ENCODE measurements around the gene UBL4A. TPM values are rescaled to one million over a fixed set of nuclear protein-coding genes. Genes with fewer than 3 reads are reported as not detected.
"Not testable (repeated sequence)": the region's sequence is repeated elsewhere in the genome, so short reads cannot be mapped to it uniquely, and the experiment has no call there.

The UBL4A gene
- polyA plus RNA-seq, 2 of the 4 experiments (the other 2 are of a cell fraction) = 26.4 to 37.7 TPM

DNA sequence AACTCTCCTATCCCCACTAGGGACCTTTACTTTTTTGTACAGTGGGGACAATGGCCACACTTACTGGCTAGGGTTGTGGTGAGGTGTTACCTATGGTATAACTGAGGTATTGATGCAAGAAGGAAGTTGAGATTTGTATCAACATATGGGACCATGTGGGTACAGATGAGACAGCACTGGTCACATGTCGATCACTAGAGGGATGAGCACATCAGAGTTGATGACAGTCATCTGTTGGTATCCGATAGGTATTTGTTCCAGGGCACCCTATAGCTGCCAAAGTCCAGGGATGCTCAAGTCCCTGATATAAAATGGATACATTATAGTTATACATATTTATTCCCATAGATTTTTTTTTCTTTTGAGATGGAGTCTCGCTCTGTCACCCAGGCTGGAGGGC is 16.6 kb upstream of the UBL4A start:
- H3K4me3 ChIP-seq = no peak overlapping the region
- no peaks in the 10 kb centered on the region for H3K4me1 ChIP-seq
- ATAC-seq (peak; percentile 14 to 51; a peak in 2 of 6 replicates), DNase-seq (ENCODE audit: low read depth in 1 of 2, low spot score in 1 of 2) (no peak), FAIRE-seq (no peak)
- H3K27ac ChIP-seq = no peak overlapping the region
- no peaks in the 10 kb centered on the region for H3K9me3 ChIP-seq
- TF ChIP-seq SREBF2 (IDR thresholded peaks at IDR 0.05) = no peak
- TF ChIP-seq, protein P1, sequence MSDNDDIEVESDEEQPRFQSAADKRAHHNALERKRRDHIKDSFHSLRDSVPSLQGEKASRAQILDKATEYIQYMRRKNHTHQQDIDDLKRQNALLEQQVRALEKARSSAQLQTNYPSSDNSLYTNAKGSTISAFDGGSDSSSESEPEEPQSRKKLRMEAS (IDR thresholded peaks at IDR 0.05) = no peak
- TF ChIP-seq ZFP36 (IDR thresholded peaks at IDR 0.05; ENCODE audit: borderline replicate concordance, partially characterized antibody) = no peak
- TF ChIP-seq, protein P2, sequence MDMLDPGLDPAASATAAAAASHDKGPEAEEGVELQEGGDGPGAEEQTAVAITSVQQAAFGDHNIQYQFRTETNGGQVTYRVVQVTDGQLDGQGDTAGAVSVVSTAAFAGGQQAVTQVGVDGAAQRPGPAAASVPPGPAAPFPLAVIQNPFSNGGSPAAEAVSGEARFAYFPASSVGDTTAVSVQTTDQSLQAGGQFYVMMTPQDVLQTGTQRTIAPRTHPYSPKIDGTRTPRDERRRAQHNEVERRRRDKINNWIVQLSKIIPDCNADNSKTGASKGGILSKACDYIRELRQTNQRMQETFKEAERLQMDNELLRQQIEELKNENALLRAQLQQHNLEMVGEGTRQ (IDR thresholded peaks at IDR 0.05) = no peak
- TF ChIP-seq KDM1A (IDR thresholded peaks at IDR 0.05; ENCODE audit: low read depth) = no peak
- TF ChIP-seq FOSL2 (IDR thresholded peaks at IDR 0.05) = no peak
- no peak for TF ChIP-seq FOSL2 (CRISPR knock-in tag; IDR thresholded peaks at IDR 0.05)
- TF ChIP-seq NR3C1 (IDR thresholded peaks at IDR 0.05) = no peak
- TF ChIP-seq TFCP2L1 (CRISPR knock-in tag; IDR thresholded peaks at IDR 0.05) = no peak
- no peak for TF ChIP-seq POLR2AphosphoS2 (conservative IDR thresholded peaks at IDR 0.05; ENCODE audit: low read length)
- TF ChIP-seq, protein P3, sequence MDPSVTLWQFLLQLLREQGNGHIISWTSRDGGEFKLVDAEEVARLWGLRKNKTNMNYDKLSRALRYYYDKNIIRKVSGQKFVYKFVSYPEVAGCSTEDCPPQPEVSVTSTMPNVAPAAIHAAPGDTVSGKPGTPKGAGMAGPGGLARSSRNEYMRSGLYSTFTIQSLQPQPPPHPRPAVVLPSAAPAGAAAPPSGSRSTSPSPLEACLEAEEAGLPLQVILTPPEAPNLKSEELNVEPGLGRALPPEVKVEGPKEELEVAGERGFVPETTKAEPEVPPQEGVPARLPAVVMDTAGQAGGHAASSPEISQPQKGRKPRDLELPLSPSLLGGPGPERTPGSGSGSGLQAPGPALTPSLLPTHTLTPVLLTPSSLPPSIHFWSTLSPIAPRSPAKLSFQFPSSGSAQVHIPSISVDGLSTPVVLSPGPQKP (IDR thresholded peaks at IDR 0.05; ENCODE audit: low read depth, low read length) = no peak
- TF ChIP-seq NFE2L2 (conservative IDR thresholded peaks at IDR 0.05; ENCODE audit: low read length) = no peak
- no peak overlapping the region for H3K4me2 ChIP-seq
- WGBS (ENCODE audit: missing lambda C conversion rate) = 71% methylated on average over 3 of the region's 3 CpGs
- ChIA-PET POLR2A (no interaction called here), CTCF (interaction anchor here (2.1 kb wide), 1 partner anchor 11 kb away, joined by 7 read pairs; no protein-coding TSS in a partner anchor)

GRCh38 chrX:154502098-154502497 is 15.7 kb upstream of the UBL4A start:
- DNase-seq (ENCODE audit: low read depth in 1 of 2, low spot score in 1 of 2) (no peak), FAIRE-seq (no peak), ATAC-seq (no peak)
- Histone ChIP-seq H3K27ac (no peak overlapping the region), H3K9me3 (no peaks in the 10 kb centered on the region), H3K4me3 (no peak overlapping the region), H3K4me1 (no peaks in the 10 kb centered on the region), H3K4me2 (no peak overlapping the region)
- CTCF ChIA-PET = interaction anchor here (0.6 to 2.1 kb wide), 2 partner anchors 10 to 13 kb away, joined by 3 to 7 read pairs; no protein-coding TSS in a partner anchor
- TF ChIP-seq POLR2AphosphoS2 (conservative IDR thresholded peaks at IDR 0.05; ENCODE audit: low read length) (no peak), E2F6 (IDR thresholded peaks at IDR 0.05; ENCODE audit: borderline replicate concordance, low read depth) (no peak), HEYL (CRISPR knock-in tag; IDR thresholded peaks at IDR 0.05) (no peak), CBX2 (IDR thresholded peaks at IDR 0.05; ENCODE audit: borderline replicate concordance, low read depth) (no peak), CHD4 (IDR thresholded peaks at IDR 0.05; ENCODE audit: borderline replicate concordance) (no peak), CBX8 (IDR thresholded peaks at IDR 0.05) (no peak)
- TF ChIP-seq, protein P4, sequence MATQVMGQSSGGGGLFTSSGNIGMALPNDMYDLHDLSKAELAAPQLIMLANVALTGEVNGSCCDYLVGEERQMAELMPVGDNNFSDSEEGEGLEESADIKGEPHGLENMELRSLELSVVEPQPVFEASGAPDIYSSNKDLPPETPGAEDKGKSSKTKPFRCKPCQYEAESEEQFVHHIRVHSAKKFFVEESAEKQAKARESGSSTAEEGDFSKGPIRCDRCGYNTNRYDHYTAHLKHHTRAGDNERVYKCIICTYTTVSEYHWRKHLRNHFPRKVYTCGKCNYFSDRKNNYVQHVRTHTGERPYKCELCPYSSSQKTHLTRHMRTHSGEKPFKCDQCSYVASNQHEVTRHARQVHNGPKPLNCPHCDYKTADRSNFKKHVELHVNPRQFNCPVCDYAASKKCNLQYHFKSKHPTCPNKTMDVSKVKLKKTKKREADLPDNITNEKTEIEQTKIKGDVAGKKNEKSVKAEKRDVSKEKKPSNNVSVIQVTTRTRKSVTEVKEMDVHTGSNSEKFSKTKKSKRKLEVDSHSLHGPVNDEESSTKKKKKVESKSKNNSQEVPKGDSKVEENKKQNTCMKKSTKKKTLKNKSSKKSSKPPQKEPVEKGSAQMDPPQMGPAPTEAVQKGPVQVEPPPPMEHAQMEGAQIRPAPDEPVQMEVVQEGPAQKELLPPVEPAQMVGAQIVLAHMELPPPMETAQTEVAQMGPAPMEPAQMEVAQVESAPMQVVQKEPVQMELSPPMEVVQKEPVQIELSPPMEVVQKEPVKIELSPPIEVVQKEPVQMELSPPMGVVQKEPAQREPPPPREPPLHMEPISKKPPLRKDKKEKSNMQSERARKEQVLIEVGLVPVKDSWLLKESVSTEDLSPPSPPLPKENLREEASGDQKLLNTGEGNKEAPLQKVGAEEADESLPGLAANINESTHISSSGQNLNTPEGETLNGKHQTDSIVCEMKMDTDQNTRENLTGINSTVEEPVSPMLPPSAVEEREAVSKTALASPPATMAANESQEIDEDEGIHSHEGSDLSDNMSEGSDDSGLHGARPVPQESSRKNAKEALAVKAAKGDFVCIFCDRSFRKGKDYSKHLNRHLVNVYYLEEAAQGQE (IDR thresholded peaks at IDR 0.05) = no peak
- TF ChIP-seq, protein P5, sequence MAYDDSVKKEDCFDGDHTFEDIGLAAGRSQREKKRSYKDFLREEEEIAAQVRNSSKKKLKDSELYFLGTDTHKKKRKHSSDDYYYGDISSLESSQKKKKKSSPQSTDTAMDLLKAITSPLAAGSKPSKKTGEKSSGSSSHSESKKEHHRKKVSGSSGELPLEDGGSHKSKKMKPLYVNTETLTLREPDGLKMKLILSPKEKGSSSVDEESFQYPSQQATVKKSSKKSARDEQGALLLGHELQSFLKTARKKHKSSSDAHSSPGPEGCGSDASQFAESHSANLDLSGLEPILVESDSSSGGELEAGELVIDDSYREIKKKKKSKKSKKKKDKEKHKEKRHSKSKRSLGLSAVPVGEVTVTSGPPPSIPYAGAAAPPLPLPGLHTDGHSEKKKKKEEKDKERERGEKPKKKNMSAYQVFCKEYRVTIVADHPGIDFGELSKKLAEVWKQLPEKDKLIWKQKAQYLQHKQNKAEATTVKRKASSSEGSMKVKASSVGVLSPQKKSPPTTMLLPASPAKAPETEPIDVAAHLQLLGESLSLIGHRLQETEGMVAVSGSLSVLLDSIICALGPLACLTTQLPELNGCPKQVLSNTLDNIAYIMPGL (CRISPR knock-in tag; IDR thresholded peaks at IDR 0.05; ENCODE audit: borderline replicate concordance) = no peak
- TF ChIP-seq, protein P2 (IDR thresholded peaks at IDR 0.05) = no peak
- 71% methylated on average over 8 of the region's 8 CpGs for WGBS (ENCODE audit: missing lambda C conversion rate)
- POLR2A ChIA-PET = no interaction called here

DNA sequence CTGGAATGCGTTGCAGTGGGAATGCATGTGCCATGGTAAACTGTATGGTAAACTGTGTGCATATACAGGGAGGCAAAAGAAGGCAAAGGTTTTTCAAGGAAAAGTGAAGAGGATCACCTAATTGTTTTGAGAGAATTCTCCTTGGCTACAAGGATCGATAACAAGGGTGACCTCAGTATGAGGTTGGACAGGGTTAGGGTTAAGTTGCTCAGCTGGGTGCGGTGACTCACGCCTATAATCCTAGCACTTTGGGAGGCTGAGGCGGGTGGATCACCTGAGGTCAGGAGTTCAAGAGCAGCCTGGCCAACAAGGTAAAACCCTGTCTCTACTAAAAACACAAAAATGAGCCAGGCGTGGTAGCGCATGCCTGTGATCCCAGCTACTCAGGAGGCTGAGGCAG is 15.0 kb upstream of the UBL4A start:
- H3K4me3 ChIP-seq; H3K27ac ChIP-seq; DNase-seq (ENCODE audit: low read depth in 1 of 2, low spot score in 1 of 2); H3K4me1 ChIP-seq; POLR2A ChIA-PET; FAIRE-seq; H3K4me2 ChIP-seq; H3K9me3 ChIP-seq; ATAC-seq: not testable (repeated sequence)
- CTCF ChIA-PET = interaction anchor here (0.7 to 2.1 kb wide), 2 partner anchors 9 to 13 kb away, joined by 3 to 7 read pairs; no protein-coding TSS in a partner anchor
- 79% methylated on average over 7 of the region's 7 CpGs for WGBS (ENCODE audit: missing lambda C conversion rate)

DNA sequence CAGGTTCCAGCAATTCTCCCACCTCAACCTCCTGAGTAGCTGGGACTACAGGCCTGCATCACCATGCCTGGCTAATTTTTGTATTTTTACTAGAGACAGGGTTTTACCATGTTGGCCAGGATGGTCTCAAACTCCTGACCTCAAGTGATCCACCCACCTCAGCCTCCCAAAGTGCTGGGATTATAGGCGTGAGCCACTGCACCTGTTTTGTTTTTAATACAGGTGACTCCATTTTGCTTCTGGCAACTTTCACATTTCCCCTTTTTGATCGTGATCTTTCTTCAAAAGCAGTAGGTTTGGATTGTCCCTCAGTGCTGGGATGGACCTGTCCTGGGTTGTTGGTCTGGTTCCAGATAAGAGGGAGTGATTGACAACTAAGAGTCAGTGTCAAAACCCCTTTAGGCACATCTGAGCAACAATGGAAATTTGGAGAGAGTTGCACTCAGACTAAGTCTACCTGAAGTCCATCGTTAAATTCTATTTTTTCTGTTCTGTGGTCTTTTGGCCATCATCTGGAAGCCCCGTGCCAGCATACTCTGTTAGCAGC is 10.2 kb upstream of the UBL4A start:
- CTCF ChIA-PET = interaction anchor here (1.5 kb wide), 1 partner anchor 11 kb away, joined by 3 read pairs; no protein-coding TSS in a partner anchor
- FAIRE-seq = not testable (repeated sequence)
- 72% methylated on average over 4 of the region's 4 CpGs for WGBS (ENCODE audit: missing lambda C conversion rate)

More for the DNA sequence above, 10.2 kb upstream of the UBL4A start:
- H3K4me1 ChIP-seq; H3K9me3 ChIP-seq; H3K27ac ChIP-seq; DNase-seq (ENCODE audit: low read depth in 1 of 2, low spot score in 1 of 2); H3K4me2 ChIP-seq; H3K4me3 ChIP-seq; ATAC-seq: not testable (repeated sequence)
- POLR2A ChIA-PET = interaction anchor here (1.3 kb wide), 1 partner anchor 18 kb away, joined by 3 read pairs; no protein-coding TSS in a partner anchor

Data from A549 (cell line).